ENCODE data around the gene ZACN. TPM values are rescaled to one million over a fixed set of nuclear protein-coding genes. Genes with fewer than 3 reads are reported as not detected.
A peak's percentile ranks its signal among the peaks of the same experiment; 100 is the strongest.

The ZACN gene
- polyA plus RNA-seq, 1 donor from 2014 or later = not detected

DNA sequence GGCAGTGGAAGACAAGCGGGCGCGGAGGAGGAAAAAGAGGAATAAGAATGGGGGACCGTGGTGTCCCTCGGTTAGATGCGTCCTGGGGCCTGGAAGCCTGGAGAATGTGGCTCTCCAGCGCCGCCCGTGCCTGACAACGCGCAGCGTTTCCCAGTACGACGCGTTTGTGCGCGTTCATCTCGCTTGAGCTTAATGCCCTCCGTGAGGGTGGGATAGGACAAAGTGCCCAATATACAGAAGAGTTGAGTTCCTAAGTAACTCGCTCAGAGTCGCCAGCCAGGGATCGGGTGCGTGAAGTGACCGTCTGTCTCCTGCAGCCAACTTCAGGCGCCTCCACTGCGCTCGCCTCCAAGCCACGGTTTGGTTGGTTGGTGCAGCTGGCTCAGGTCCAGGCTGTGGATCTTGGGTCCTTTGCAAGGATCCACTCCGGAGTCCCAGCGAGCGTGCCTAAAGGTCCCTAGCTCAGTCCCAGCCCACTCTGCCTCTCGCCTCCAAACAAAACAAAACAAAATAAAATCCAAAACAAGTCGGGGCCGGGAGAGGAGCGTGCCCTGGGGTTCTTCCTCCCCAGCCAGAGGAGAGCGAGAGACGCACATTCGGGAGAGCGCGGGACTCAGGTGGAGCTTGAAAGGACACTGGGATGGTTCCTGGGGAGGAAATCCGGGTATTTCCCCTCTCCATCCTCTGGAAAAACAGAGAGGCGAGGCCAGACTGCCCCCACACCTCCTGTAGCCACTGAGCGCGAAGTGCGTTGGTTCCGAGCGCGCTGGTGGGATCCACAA is 3.4 kb upstream of the ZACN start:
- peaks cover 24% of the 10 kb centered on the region for H3K79me2 ChIP-seq (replicated peaks; ENCODE audit: insufficient read depth, low read length)
- H3K27me3 ChIP-seq (ENCODE audit: insufficient read depth, low read depth, low read length) = peaks cover 62% of the 10 kb centered on the region
- no peaks in the 10 kb centered on the region for H3K9me2 ChIP-seq (ENCODE audit: insufficient read depth, low read length)
- no peaks in the 10 kb centered on the region for H3F3A ChIP-seq (ENCODE audit: insufficient read depth, low read length, poor library complexity, severe bottlenecking)
- no peak overlapping the region for H3K4me2 ChIP-seq (ENCODE audit: low read length)
- H3K27ac ChIP-seq (ENCODE audit: low read length) = no peak overlapping the region
- no peaks in the 10 kb centered on the region for H3K9me3 ChIP-seq (ENCODE audit: low read length)
- H3K4me3 ChIP-seq (ENCODE audit: low read length) = peak overlapping the region; percentile 62
- H3K9ac ChIP-seq (ENCODE audit: low read length) = no peak overlapping the region
- peak; percentile 53 for TF ChIP-seq EZH2 (IDR thresholded peaks at IDR 0.05; ENCODE audit: borderline replicate concordance, insufficient read depth, low read length, poor library complexity, severe bottlenecking)
- TF ChIP-seq, protein P1, sequence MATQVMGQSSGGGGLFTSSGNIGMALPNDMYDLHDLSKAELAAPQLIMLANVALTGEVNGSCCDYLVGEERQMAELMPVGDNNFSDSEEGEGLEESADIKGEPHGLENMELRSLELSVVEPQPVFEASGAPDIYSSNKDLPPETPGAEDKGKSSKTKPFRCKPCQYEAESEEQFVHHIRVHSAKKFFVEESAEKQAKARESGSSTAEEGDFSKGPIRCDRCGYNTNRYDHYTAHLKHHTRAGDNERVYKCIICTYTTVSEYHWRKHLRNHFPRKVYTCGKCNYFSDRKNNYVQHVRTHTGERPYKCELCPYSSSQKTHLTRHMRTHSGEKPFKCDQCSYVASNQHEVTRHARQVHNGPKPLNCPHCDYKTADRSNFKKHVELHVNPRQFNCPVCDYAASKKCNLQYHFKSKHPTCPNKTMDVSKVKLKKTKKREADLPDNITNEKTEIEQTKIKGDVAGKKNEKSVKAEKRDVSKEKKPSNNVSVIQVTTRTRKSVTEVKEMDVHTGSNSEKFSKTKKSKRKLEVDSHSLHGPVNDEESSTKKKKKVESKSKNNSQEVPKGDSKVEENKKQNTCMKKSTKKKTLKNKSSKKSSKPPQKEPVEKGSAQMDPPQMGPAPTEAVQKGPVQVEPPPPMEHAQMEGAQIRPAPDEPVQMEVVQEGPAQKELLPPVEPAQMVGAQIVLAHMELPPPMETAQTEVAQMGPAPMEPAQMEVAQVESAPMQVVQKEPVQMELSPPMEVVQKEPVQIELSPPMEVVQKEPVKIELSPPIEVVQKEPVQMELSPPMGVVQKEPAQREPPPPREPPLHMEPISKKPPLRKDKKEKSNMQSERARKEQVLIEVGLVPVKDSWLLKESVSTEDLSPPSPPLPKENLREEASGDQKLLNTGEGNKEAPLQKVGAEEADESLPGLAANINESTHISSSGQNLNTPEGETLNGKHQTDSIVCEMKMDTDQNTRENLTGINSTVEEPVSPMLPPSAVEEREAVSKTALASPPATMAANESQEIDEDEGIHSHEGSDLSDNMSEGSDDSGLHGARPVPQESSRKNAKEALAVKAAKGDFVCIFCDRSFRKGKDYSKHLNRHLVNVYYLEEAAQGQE (IDR thresholded peaks at IDR 0.05; ENCODE audit: borderline replicate concordance) = no peak
- TF ChIP-seq, protein P2, sequence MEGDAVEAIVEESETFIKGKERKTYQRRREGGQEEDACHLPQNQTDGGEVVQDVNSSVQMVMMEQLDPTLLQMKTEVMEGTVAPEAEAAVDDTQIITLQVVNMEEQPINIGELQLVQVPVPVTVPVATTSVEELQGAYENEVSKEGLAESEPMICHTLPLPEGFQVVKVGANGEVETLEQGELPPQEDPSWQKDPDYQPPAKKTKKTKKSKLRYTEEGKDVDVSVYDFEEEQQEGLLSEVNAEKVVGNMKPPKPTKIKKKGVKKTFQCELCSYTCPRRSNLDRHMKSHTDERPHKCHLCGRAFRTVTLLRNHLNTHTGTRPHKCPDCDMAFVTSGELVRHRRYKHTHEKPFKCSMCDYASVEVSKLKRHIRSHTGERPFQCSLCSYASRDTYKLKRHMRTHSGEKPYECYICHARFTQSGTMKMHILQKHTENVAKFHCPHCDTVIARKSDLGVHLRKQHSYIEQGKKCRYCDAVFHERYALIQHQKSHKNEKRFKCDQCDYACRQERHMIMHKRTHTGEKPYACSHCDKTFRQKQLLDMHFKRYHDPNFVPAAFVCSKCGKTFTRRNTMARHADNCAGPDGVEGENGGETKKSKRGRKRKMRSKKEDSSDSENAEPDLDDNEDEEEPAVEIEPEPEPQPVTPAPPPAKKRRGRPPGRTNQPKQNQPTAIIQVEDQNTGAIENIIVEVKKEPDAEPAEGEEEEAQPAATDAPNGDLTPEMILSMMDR (IDR thresholded peaks at IDR 0.05; ENCODE audit: poor library complexity, severe bottlenecking) = peak; percentile 47
- H2AFZ ChIP-seq (ENCODE audit: low read depth, low read length) = no peak overlapping the region
- no peaks in the 10 kb centered on the region for H4K20me1 ChIP-seq (ENCODE audit: insufficient read depth)
- no peaks in the 10 kb centered on the region for H3K36me3 ChIP-seq (ENCODE audit: insufficient read depth, low read length)

DNA sequence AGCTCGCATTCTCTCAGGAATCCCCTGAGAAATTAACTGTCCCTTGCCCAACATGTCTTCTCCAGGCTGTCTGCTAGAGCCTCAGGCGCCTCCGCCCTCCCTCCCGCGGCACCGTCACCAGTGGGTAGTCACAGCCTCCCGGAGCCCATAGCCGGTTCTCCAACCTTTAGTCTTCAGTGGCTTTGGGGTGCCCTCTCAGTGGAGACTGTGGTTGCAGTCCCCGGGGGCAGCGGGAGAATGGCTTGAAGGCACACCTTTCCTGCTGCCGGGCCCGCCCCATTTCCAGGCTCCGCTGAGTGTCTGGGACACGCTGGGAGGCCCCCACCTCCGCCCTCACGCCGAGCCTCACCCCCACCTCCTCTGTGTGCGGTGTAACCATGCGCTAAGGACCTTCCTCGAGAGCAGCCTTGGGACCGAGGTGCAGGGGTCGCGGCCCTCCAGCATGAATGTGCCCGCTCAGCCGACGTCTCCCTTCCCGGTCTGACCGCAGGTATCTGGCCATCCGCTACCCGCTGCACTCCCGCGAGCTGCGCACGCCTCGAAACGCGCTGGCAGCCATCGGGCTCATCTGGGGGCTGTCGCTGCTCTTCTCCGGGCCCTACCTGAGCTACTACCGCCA is 2.7 kb upstream of the ZACN start:
- Histone ChIP-seq H3F3A (ENCODE audit: insufficient read depth, low read length, poor library complexity, severe bottlenecking) (no peaks in the 10 kb centered on the region), H3K36me3 (ENCODE audit: insufficient read depth, low read length) (no peaks in the 10 kb centered on the region), H4K20me1 (ENCODE audit: insufficient read depth) (no peaks in the 10 kb centered on the region), H2AFZ (ENCODE audit: low read depth, low read length) (no peak overlapping the region), H3K4me3 (ENCODE audit: low read length) (peak overlapping the region; percentile 62), H3K9me2 (ENCODE audit: insufficient read depth, low read length) (no peaks in the 10 kb centered on the region), H3K79me2 (replicated peaks; ENCODE audit: insufficient read depth, low read length) (peaks cover 17% of the 10 kb centered on the region), H3K9me3 (ENCODE audit: low read length) (no peaks in the 10 kb centered on the region), H3K27ac (ENCODE audit: low read length) (no peak overlapping the region), H3K27me3 (ENCODE audit: insufficient read depth, low read depth, low read length) (peaks cover 62% of the 10 kb centered on the region), H3K9ac (ENCODE audit: low read length) (no peak overlapping the region), H3K4me2 (ENCODE audit: low read length) (no peak overlapping the region)
- TF ChIP-seq RAD21 (conservative IDR thresholded peaks at IDR 0.05) (no peak), MXI1 (conservative IDR thresholded peaks at IDR 0.05; ENCODE audit: poor library complexity, severe bottlenecking) (no peak), SMC3 (conservative IDR thresholded peaks at IDR 0.05; ENCODE audit: poor library complexity) (no peak), EZH2 (IDR thresholded peaks at IDR 0.05; ENCODE audit: borderline replicate concordance, insufficient read depth, low read length, poor library complexity, severe bottlenecking) (no peak), POLR2AphosphoS5 (IDR thresholded peaks at IDR 0.05) (no peak), TAF1 (IDR thresholded peaks at IDR 0.05; ENCODE audit: low read depth) (no peak)

Measured in neural cell (in vitro differentiated cells).